OCI-LY7 (cell line): ENCODE data around the gene FYN. TPM values are rescaled to one million over a fixed set of nuclear protein-coding genes. Genes with fewer than 3 reads are reported as not detected.
"Not testable (repeated sequence)": the region's sequence is repeated elsewhere in the genome, so short reads cannot be mapped to it uniquely, and the experiment has no call there.

Experiments used
- BruUV-seq: library from RNA; stranded (reverse); fragments of 400-500 nt; replicated peaks from 2 replicates; lab custom pipeline; 2021; lab: Mats Ljungman, UMichigan
- CTCF ChIA-PET: fragments of 300-600 bp; sonication (Branson Sonifier 250); formaldehyde crosslinking; loops from one replicate; lab custom pipeline; 2022; ENCODE audit warnings: antibody characterized with exemption; ENCODE audit not compliant: unreplicated experiment; lab: Charles Lee
- POLR2A ChIA-PET: fragments of 300-600 bp; sonication (Branson Sonifier 250); formaldehyde crosslinking; loops from one replicate; lab custom pipeline; 2022; ENCODE audit warnings: antibody characterized with exemption; lab: Charles Lee
- DNase-seq: peaks from one replicate; pipeline ENCODE4 v3.0.0-alpha.2; 2015; ENCODE audit warnings: low spot score
- H2AFZ ChIP-seq: fragments of 200-600 bp; sonication (generic), shearing (Covaris generic); 2 replicates; pipeline ENCODE4 v1.6.1; 2014; ENCODE audit warnings: mild to moderate bottlenecking, antibody characterized with exemption, low read length, moderate library complexity
- H3K27ac ChIP-seq: fragments of 200-600 bp; sonication (generic); 2 replicates; pipeline ENCODE4 v1.5.1; 2014; ENCODE audit warnings: mixed run types, low read depth, mild to moderate bottlenecking, moderate library complexity, low read length, inconsistent platforms; ENCODE audit not compliant: poor library complexity, severe bottlenecking
- H3K36me3 ChIP-seq: fragments of 200-600 bp; sonication (generic); 2 replicates; pipeline ENCODE4 v1.6.1; 2014; ENCODE audit warnings: mild to moderate bottlenecking, antibody characterized with exemption, low read length, moderate library complexity, mixed read lengths; ENCODE audit not compliant: insufficient read depth
- H3K4me1 ChIP-seq: fragments of 200-600 bp; sonication (generic); 2 replicates; pipeline ENCODE4 v1.5.1; 2014; ENCODE audit warnings: mild to moderate bottlenecking, low read length; ENCODE audit not compliant: insufficient read depth, poor library complexity, severe bottlenecking
- H3K4me2 ChIP-seq: fragments of 200-600 bp; sonication (generic); 2 replicates; pipeline ENCODE4 v1.6.1; 2014; ENCODE audit warnings: mild to moderate bottlenecking, low read length
- H3K4me3 ChIP-seq: fragments of 200-600 bp; sonication (generic); 2 replicates; pipeline ENCODE4 v1.5.1; 2014; ENCODE audit warnings: mild to moderate bottlenecking, low read depth, low read length; ENCODE audit not compliant: poor library complexity, severe bottlenecking
- H3K79me2 ChIP-seq: fragments of 200-600 bp; sonication (generic); 2 replicates; pipeline ENCODE4 v1.6.1; 2016; ENCODE audit warnings: low read depth, mild to moderate bottlenecking, low read length, moderate library complexity, mixed read lengths; ENCODE audit not compliant: insufficient read depth
- H3K9me2 ChIP-seq: fragments of 200-600 bp; sonication (generic); 2 replicates; pipeline ENCODE4 v1.6.1; 2016; ENCODE audit warnings: mild to moderate bottlenecking, low read length, mixed read lengths; ENCODE audit not compliant: insufficient read depth
- H3K9me3 ChIP-seq: fragments of 200-600 bp; sonication (generic); 2 replicates; pipeline ENCODE4 v1.6.1; 2014; ENCODE audit warnings: mild to moderate bottlenecking, mixed run types, low read length, mixed read lengths
- H4K20me1 ChIP-seq: fragments of 200-600 bp; sonication (generic); 2 replicates; pipeline ENCODE4 v1.6.1; 2014; ENCODE audit warnings: mild to moderate bottlenecking, antibody characterized with exemption, low read length, moderate library complexity, mixed read lengths; ENCODE audit not compliant: insufficient read depth
- CTCF ChIP-seq: fragments of 200-600 bp; sonication (generic); conservative IDR thresholded peaks from 2 replicates; pipeline ENCODE4 v1.5.1; 2014; ENCODE audit warnings: mild to moderate bottlenecking, antibody characterized with exemption, low read length, moderate library complexity, mixed read lengths
- EZH2phosphoT487 ChIP-seq: fragments of 200-600 bp; sonication (generic); IDR thresholded peaks from 2 replicates; pipeline ENCODE4 v1.6.1; 2018; ENCODE audit warnings: low read depth, borderline replicate concordance, mild to moderate bottlenecking, mixed run types, antibody characterized with exemption, low read length, moderate library complexity, mixed read lengths
- intact Hi-C: fragments of 100-400 bp; cut with micrococcal nuclease; formaldehyde crosslinking; loops from one replicate; pipeline ENCODE4 v1.10.0; 2022; ENCODE audit not compliant: unreplicated experiment
- total RNA-seq, 2 experiments: library from RNA; depleted of rRNA in 1 of 2; stranded (reverse); fragments of >200 nt in 1 of 2; shearing (Covaris generic) in 1 of 2; gene quantifications; 2 replicates each; pipeline ENCODE4 v1.2.3, GENCODE V29; 2014 to 2022

Gene FYN
- total RNA-seq, 2 experiments from 2014 or later: 57.3 to 92.9 TPM

GRCh38 chr6:111837007-111837406, 36.2 kb downstream of the FYN start:
- no peaks in the 10 kb centered on the region for H3K9me2 ChIP-seq
- ChIA-PET CTCF (no interaction called here), POLR2A (interaction anchor here (0.6 kb wide), 1 partner anchor 21 kb away, joined by 3 read pairs; no protein-coding TSS in a partner anchor)
- no peak overlapping the region for H3K4me3 ChIP-seq
- H2AFZ ChIP-seq: no peak overlapping the region
- peaks cover 19% of the 10 kb centered on the region for H3K4me1 ChIP-seq
- H3K9me3 ChIP-seq: no peaks in the 10 kb centered on the region
- BruUV-seq: no TSS peak
- no peaks in the 10 kb centered on the region for H3K36me3 ChIP-seq
- no peaks in the 10 kb centered on the region for H4K20me1 ChIP-seq
- no peak overlapping the region for H3K27ac ChIP-seq
- DNase-seq: no peak
- H3K79me2 ChIP-seq: no peaks in the 10 kb centered on the region
- intact Hi-C loops: no loop called here
- no peak overlapping the region for H3K4me2 ChIP-seq
- no peak for TF ChIP-seq CTCF
- no peak for TF ChIP-seq EZH2phosphoT487

GRCh38 chr6:111835807-111836206, 37.4 kb downstream of the FYN start:
- no peak for DNase-seq
- no peak overlapping the region for H3K4me2 ChIP-seq
- H3K4me1 ChIP-seq: peaks cover 12% of the 10 kb centered on the region
- no peaks in the 10 kb centered on the region for H3K9me2 ChIP-seq
- intact Hi-C loops: no loop called here
- ChIA-PET POLR2A (interaction anchor here (0.6 kb wide), 1 partner anchor 64 kb away, joined by 4 read pairs; no protein-coding TSS in a partner anchor), CTCF (no interaction called here)
- no peaks in the 10 kb centered on the region for H3K36me3 ChIP-seq
- no peak overlapping the region for H3K27ac ChIP-seq
- no peaks in the 10 kb centered on the region for H4K20me1 ChIP-seq
- no peak overlapping the region for H3K4me3 ChIP-seq
- TF ChIP-seq EZH2phosphoT487: no peak
- H3K9me3 ChIP-seq: no peaks in the 10 kb centered on the region
- H2AFZ ChIP-seq: no peak overlapping the region
- BruUV-seq: no TSS peak
- H3K79me2 ChIP-seq: no peaks in the 10 kb centered on the region

- H2AFZ ChIP-seq, H3K27ac ChIP-seq, H3K36me3 ChIP-seq, BruUV-seq, H3K9me2 ChIP-seq, H3K79me2 ChIP-seq, H4K20me1 ChIP-seq, H3K4me3 ChIP-seq, DNase-seq, CTCF ChIA-PET, intact Hi-C loops, H3K9me3 ChIP-seq, H3K4me2 ChIP-seq: not testable (repeated sequence)
- peaks cover 12% of the 10 kb centered on the region for H3K4me1 ChIP-seq
- POLR2A ChIA-PET: interaction anchor here (0.6 to 0.8 kb wide), 2 partner anchors 15 to 64 kb away, joined by 3 to 4 read pairs; no protein-coding TSS in a partner anchor
Observed at GRCh38 chr6:111835398-111835797, 37.9 kb downstream of the FYN start.

DNA sequence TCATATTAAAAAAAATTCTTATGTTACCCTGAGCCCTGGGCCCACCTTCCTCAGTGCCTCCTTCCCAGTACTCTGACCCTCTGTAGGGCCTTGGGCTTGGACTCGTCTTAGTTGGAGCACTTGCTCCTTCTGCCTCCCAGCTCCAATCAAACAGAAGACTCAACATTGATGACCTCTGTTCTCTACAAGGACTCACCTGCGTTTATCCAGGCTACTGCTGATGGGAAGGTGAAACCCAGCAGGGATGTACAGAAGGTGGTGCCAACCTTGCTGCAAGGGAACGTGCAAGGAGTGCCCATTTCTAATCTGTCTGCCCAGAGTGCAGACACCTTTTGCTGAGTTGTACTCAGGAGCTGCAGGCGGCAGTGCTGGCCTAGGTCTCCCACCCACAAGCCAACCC, 38.9 kb downstream of the FYN start:
- Histone ChIP-seq H3K9me3 (no peaks in the 10 kb centered on the region), H3K79me2 (no peaks in the 10 kb centered on the region), H4K20me1 (no peaks in the 10 kb centered on the region), H3K4me3 (no peak overlapping the region), H3K36me3 (no peaks in the 10 kb centered on the region), H3K4me2 (no peak overlapping the region), H3K9me2 (no peaks in the 10 kb centered on the region), H3K4me1 (peaks cover 12% of the 10 kb centered on the region), H3K27ac (no peak overlapping the region), H2AFZ (no peak overlapping the region)
- ChIA-PET POLR2A (interaction anchor here (0.6 kb wide), 1 partner anchor 194 kb away, joined by 4 read pairs; no protein-coding TSS in a partner anchor), CTCF (no interaction called here)
- no TSS peak for BruUV-seq
- TF ChIP-seq EZH2phosphoT487: no peak
- no peak for TF ChIP-seq CTCF
- DNase-seq: no peak
- intact Hi-C loops: no loop called here
